Muscle of leg (tissue), 11 donors: Measurements from ENCODE around the gene CDK5RAP1. TPM values are rescaled to one million over a fixed set of nuclear protein-coding genes. Genes with fewer than 3 reads are reported as not detected.

Source experiments
- DNase-seq: peaks from one replicate; pipeline ENCODE4 v3.0.0; 2013
- H3K27ac ChIP-seq: one replicate; pipeline ENCODE4 v1.5.1; 2013; ENCODE audit warnings: mild to moderate bottlenecking, low read length, control low read depth
- H3K27me3 ChIP-seq: one replicate; pipeline ENCODE4 v1.6.1; 2013; ENCODE audit warnings: low read length; ENCODE audit not compliant: control insufficient read depth, insufficient read depth
- H3K36me3 ChIP-seq: one replicate; pipeline ENCODE4 v1.6.1; 2013; ENCODE audit warnings: low read length; ENCODE audit not compliant: control insufficient read depth, insufficient read depth
- H3K4me1 ChIP-seq: one replicate; pipeline ENCODE4 v1.6.1; 2013; ENCODE audit warnings: low read length; ENCODE audit not compliant: control insufficient read depth, insufficient read depth
- H3K4me3 ChIP-seq: one replicate; pipeline ENCODE4 v1.5.1; 2013; ENCODE audit warnings: low read length, control low read depth
- H3K9me3 ChIP-seq: replicated peaks from 2 replicates; pipeline ENCODE4 v1.6.1; 2013; ENCODE audit warnings: low read depth, low read length; ENCODE audit not compliant: control insufficient read depth
- WGBS: methylation state at CpG from one replicate; pipeline ENCODE4 v1.1.5; 2013; ENCODE audit warnings: missing lambda C conversion rate; ENCODE audit not compliant: insufficient coverage; 5-methylcytosine and 5-hydroxymethylcytosine counted together
- polyA plus RNA-seq, 8 donors: library from polyadenylated mRNA; unstranded; fragments of 120-200 nt; gene quantifications; one replicate each; pipeline versions ENCODE4 v1.2.1 to v1.2.3, GENCODE V29; 2013; ENCODE audit warnings: inconsistent platforms in 1 of 8, low replicate concordance in 1 of 8; ENCODE audit not compliant: insufficient read length in 8 of 8, insufficient read depth in 1 of 8
- total RNA-seq: library from RNA; stranded (reverse); fragments of 120-200 nt; gene quantifications from one replicate; pipeline ENCODE4 v1.2.4, GENCODE V29; 2013

Gene CDK5RAP1
- total and polyA plus RNA-seq, 9 donors = 18.5 to 28.4 (median 20.3) TPM

DNA sequence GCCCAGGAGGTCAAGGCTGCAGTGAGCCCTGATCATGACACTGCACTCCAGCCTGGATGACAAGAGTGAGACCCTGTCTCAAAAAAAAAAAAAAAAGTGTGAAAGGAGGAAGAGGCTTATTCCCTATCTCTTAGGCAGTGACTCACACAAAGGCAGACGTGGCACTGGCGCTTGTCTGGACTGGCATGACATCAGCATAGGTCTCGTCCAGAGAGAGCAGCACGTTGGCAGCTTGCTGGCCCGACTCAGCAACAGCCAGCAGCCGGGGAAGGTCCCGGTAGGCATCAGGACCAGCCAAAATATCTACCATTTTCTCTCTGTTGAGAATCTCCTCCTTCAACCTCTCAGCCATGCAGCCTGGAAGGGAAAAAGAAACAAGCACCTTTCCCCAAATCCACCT is 14.1 kb downstream of the CDK5RAP1 start:
- Histone ChIP-seq H3K36me3 (peaks cover 52% of the 10 kb centered on the region), H3K4me3 (no peak overlapping the region), H3K27me3 (no peaks in the 10 kb centered on the region), H3K4me1 (peaks cover 2% of the 10 kb centered on the region), H3K9me3 (no peaks in the 10 kb centered on the region), H3K27ac (no peak overlapping the region)
- WGBS = 94% methylated on average over 6 of the region's 7 CpGs
- no peak for DNase-seq

DNA sequence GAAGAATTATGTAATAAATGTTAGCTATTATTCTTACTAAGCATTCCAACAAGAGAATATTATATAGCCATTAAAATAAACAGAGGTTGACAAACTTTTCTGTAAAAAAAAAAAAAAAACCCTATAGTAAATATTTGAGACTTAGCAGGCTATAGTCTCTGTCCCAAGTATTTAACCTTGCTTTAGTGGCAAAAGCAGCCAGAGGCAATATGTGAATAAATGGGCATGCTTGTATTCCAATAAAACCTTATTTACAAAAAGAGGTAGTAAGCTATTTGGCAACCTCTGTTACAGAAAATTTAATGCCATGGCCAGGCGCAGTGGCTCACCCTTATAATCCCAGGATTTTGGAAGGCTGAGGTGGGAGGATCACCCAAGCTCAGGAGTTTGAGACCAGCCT is 14.6 kb downstream of the CDK5RAP1 start:
- Histone ChIP-seq H3K27me3 (no peaks in the 10 kb centered on the region), H3K27ac (no peak overlapping the region), H3K9me3 (no peaks in the 10 kb centered on the region), H3K4me3 (no peak overlapping the region), H3K36me3 (peaks cover 51% of the 10 kb centered on the region), H3K4me1 (no peaks in the 10 kb centered on the region)
- WGBS = no CpG with 5 or more reads among the region's 1 CpG
- DNase-seq = no peak

DNA sequence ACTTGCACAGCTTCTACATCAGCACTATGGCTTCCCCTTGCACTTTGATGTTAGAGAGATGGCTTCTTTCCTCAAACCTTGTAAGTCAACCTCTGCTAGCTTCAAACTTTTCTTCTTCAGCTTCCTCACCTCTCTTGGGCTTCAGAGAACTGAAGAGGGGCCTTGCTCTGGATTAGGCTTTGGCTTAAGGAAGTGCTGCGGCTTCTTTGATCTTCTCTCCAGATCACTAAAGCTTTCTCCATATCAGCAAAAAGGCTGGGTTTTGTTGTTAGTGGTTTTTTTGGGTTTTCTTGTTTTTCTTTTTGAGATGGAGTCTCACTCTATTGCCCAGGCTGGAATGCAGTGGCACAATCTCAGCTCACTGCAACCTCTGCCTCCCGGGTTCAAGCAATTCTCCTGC is 24.0 kb downstream of the CDK5RAP1 start:
- H3K9me3 ChIP-seq = peaks cover 2% of the 10 kb centered on the region
- no peaks in the 10 kb centered on the region for H3K27me3 ChIP-seq
- H3K4me3 ChIP-seq = no peak overlapping the region
- no peaks in the 10 kb centered on the region for H3K4me1 ChIP-seq
- H3K27ac ChIP-seq = no peak overlapping the region
- DNase-seq = no peak
- no CpG with 5 or more reads among the region's 2 CpGs for WGBS
- peaks cover 54% of the 10 kb centered on the region for H3K36me3 ChIP-seq

DNA sequence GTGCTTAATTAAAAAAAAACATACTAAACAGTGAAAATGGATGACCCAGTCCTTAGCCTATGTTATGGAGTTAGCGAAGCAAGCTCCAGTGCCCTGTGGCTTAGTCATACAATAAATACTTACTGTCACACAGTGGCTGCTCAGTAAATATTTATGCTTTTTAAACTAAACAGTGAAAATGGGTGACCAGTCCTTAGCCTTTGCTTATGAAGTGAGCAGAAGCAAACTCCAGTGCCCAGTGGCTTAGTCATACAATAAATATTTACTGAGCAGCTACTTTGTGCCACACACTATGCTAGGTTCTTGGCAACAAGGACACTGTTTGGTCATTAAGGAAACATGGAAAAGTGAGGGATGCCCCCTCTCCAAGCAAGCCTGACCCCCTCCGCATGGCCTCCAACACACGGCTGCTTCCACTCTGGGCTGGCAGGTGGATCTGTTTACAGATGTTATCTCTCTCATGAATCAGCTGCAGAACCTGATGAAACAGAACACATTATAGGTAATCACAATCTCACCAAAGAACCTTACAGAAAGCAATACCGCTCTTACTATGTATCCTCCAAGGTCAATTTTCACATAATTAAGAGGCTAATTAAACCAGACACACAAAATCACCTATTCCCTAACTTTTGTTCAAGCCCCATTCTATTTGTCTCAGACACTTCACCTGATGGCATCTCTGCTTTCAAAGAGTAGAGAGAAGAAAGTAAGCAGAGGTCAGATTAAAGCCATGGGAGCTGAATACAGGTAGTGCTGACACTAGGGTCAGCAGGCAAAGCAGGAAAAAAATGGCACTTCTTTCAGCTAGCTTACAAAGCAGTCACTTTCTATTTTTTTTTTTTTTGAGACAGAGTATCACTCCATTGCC is 27.3 kb downstream of the CDK5RAP1 start:
- 89% methylated on average over 2 of the region's 4 CpGs for WGBS
- Histone ChIP-seq H3K27me3 (no peaks in the 10 kb centered on the region), H3K36me3 (peaks cover 63% of the 10 kb centered on the region), H3K27ac (no peak overlapping the region), H3K4me1 (no peaks in the 10 kb centered on the region), H3K4me3 (no peak overlapping the region), H3K9me3 (peaks cover 2% of the 10 kb centered on the region)
- no peak for DNase-seq

DNA sequence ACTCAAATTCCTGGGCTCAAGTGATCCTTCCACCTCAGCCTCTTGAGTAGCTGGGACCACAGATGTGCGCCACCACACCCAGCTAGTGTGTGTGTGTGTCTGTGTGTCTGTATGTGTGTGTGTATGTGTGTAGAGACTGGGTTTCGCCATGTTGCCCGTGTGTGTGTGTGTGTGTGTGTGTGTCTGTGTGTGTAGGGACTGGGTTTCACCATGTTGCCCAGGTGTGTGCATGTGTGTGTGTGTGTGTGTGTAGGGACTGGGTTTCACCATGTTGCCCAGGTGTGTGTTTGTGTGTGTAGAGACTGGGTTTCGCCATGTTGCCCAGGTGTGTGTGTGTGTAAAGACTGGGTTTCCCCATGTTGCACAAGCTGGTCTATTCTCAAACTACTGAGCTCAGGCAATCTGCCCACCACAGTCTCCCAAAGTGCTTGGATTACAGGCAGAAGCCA is 28.3 kb downstream of the CDK5RAP1 start:
- Histone ChIP-seq H3K9me3 (peaks cover 2% of the 10 kb centered on the region), H3K27me3 (no peaks in the 10 kb centered on the region), H3K27ac (no peak overlapping the region), H3K4me3 (no peak overlapping the region), H3K36me3 (peaks cover 58% of the 10 kb centered on the region), H3K4me1 (no peaks in the 10 kb centered on the region)
- WGBS = no CpG with 5 or more reads among the region's 4 CpGs
- no peak for DNase-seq

DNA sequence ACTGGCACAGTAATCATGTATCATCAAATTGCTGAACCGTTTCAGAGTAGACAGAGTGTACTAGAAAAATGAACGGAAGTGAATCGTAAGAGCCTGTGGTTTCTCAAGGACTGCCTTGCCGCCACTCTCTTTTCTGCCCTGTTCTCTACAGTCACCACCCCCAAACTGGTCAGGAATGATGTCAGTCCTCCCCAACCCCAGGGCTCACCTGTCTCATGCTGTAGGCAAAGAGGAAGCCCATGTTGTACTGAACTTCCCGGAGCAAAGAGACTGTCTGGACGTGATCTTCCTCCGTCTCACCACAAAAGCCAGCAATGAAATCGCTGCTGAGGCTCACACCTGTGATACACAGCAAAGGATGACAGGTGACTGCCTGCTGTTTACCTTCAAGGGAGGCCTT is 31.0 kb downstream of the CDK5RAP1 start:
- H3K27me3 ChIP-seq = no peaks in the 10 kb centered on the region
- WGBS = no CpG with 5 or more reads among the region's 8 CpGs
- DNase-seq = no peak
- H3K4me1 ChIP-seq = no peaks in the 10 kb centered on the region
- peaks cover 61% of the 10 kb centered on the region for H3K36me3 ChIP-seq
- no peak overlapping the region for H3K4me3 ChIP-seq
- H3K27ac ChIP-seq = no peak overlapping the region
- H3K9me3 ChIP-seq = no peaks in the 10 kb centered on the region

DNA sequence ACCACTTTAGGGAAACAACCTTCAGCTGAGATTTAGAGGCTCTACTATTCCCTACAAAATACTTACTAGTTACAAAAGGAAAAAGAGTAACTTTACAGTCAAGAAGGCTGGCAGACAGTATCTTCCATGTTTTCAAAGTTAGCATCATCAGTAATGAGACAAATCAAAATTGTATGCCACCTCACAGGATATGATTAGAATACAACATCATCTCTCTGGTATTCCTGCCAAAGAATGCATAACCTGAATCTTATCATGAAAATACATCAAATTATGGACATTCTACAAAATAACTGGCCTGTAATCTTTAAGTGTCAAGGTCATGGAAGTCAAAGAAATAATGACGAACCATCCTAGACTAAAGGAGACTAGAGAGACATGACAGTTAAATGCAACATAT is 38.4 kb downstream of the CDK5RAP1 start:
- H3K36me3 ChIP-seq = peaks cover 52% of the 10 kb centered on the region

DNA sequence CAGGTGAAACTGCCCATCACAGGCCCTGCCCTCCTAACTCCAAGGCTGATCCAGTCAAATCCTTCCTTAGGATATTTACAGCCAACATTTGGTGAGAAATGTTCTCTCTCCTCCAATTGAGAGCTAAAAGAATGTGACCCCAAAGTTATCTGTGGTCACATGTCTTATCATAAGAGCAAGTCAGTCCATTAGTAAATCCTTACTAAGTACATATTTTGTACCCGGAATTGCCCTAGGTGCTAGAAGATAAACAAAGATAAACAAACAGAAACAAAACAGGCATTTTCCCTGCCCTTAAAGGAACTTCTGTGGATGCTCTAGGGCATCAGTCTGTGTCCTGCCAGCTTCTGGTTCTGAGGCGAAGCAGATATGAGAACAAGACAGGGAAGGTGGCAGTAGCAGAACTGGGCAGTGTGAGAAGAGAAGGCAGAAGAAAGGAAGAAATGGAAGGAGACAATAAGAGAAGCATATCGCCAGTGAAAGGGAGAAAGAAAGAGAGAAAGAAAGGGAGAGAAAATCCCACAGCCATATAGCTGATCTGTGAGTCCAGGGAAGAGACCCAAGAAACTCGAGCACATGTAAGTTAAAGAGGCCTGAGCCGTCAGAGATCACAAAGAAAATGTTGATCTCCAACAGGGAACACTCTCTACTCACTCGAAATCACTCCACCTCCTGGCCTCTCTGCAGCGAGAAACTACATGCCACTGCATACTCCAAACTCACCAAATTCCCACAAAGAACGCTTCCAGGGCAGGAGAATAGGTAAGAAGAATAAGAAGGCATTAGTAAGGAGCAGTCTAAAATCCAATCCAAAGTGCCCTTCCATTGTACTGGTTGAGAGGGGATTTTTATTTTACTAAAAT is 41.7 kb downstream of the CDK5RAP1 start:
- Histone ChIP-seq H3K4me3 (no peak overlapping the region), H3K27me3 (no peaks in the 10 kb centered on the region), H3K9me3 (no peaks in the 10 kb centered on the region), H3K27ac (no peak overlapping the region), H3K4me1 (no peaks in the 10 kb centered on the region), H3K36me3 (peaks cover 30% of the 10 kb centered on the region)
- DNase-seq = no peak
- 88% methylated on average over 3 of the region's 8 CpGs for WGBS

More for the DNA sequence above, 38.4 kb downstream of the CDK5RAP1 start:
- Histone ChIP-seq H3K9me3 (no peaks in the 10 kb centered on the region), H3K4me1 (no peaks in the 10 kb centered on the region), H3K27ac (no peak overlapping the region), H3K27me3 (no peaks in the 10 kb centered on the region), H3K4me3 (no peak overlapping the region)
- WGBS = no CpG with 5 or more reads among the region's 1 CpG
- DNase-seq = no peak

DNA sequence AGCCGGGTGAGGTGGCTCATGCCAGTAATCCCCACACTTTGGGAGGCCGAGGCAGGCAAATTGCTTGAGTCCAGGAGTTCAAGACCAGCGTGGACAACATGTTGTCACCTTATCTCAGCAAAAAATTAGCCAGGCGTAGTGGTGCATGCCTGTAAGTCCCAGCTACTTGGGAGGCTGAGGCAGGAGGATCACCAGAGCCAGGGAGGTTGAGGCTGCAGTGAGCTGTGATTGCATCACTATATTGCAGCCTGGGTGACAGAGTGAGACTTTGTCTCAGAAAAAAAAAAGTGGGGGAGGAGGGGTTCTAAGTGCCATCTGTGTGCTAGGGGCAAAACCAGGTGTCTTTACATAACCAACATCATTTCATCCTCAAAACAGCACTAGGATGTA is 48.3 kb downstream of the CDK5RAP1 start:
- Histone ChIP-seq H3K27me3 (no peaks in the 10 kb centered on the region), H3K4me3 (no peak overlapping the region), H3K36me3 (peaks cover 19% of the 10 kb centered on the region), H3K9me3 (no peaks in the 10 kb centered on the region), H3K4me1 (no peaks in the 10 kb centered on the region), H3K27ac (no peak overlapping the region)
- 87% methylated on average over 3 of the region's 4 CpGs for WGBS
- no peak for DNase-seq
